ENCODE data around the gene FAM227A. TPM values are rescaled to one million over a fixed set of nuclear protein-coding genes. Genes with fewer than 3 reads are reported as not detected.
"Not testable (repeated sequence)": the region's sequence is repeated elsewhere in the genome, so short reads cannot be mapped to it uniquely, and the experiment has no call there.

Gene FAM227A
- total and polyA plus RNA-seq, 8 donors, result under 0.01 to 39.1 (median 0.81) TPM

GRCh38 chr22:38653741-38654140 is 2.5 kb downstream of the FAM227A start:
- no peak overlapping the region for H3K27ac ChIP-seq
- DNase-seq, result no peak
- H3K36me3 ChIP-seq, result no peaks in the 10 kb centered on the region
- H3K4me3 ChIP-seq, result no peak overlapping the region
- intact Hi-C loops (cut with DNase I; ENCODE audit: low total_unique reads), result no loop called here
- H3K4me1 ChIP-seq, result peaks cover 12 to 27% (median 25%) of the 10 kb centered on the region in 4 donors
- no peaks in the 10 kb centered on the region for H3K27me3 ChIP-seq
- WGBS, 5 donors, result 96 to 99% (median 98%) methylated on average over 8 of the region's 8 CpGs
- TF ChIP-seq POLR2AphosphoS5 (IDR thresholded peaks at IDR 0.05) (no peak), EP300 (IDR thresholded peaks at IDR 0.05) (no peak), POLR2A (IDR thresholded peaks at IDR 0.05) (no peak), CTCF (IDR thresholded peaks at IDR 0.05) (no peak)
- no peaks in the 10 kb centered on the region for H3K9me3 ChIP-seq

GRCh38 chr22:38652859-38653258 is 3.3 kb downstream of the FAM227A start:
- H3K4me3 ChIP-seq, result no peak overlapping the region
- intact Hi-C loops (cut with DNase I; ENCODE audit: low total_unique reads), result no loop called here
- DNase-seq, result peak in 1 of 2 donors; percentile 52
- no peaks in the 10 kb centered on the region for H3K9me3 ChIP-seq
- H3K36me3 ChIP-seq, result no peaks in the 10 kb centered on the region
- H3K27ac ChIP-seq, result no peak overlapping the region
- TF ChIP-seq POLR2AphosphoS5 (IDR thresholded peaks at IDR 0.05) (no peak), POLR2A (IDR thresholded peaks at IDR 0.05) (no peak), CTCF (IDR thresholded peaks at IDR 0.05) (no peak), EP300 (IDR thresholded peaks at IDR 0.05) (no peak)
- peaks cover 12 to 22% (median 18%) of the 10 kb centered on the region in 4 donors for H3K4me1 ChIP-seq
- no peaks in the 10 kb centered on the region for H3K27me3 ChIP-seq

DNA sequence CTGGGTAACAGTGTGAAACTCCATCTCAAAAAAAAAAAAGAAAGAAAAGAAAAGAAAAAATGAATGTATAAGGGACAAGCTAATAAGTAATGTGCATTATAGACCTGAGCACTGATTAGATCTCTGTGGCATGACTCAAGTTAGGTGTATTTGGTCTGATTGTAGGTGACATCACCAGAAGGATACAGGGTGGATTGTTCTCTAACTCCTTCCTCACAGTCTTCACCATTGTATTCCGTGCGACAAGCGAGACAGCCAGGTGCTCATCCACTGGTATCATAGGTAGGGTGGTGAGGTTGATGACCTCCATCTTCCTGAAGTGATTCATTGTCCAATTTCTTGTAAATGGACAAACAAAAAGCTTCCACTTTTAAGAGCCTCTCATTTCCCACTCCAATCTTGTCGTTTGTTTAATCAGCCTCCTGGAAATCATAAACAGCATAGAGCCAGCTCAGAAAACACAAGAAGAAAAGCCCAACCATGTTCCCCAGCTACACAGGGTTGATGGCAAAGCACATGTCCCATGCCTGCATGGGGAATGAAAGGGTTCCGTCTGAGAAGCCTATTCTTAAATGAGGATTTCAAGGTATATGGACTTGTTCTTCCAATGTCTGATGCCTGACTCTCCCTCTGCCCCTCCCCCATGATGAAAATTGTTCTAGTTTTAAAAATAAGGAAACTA is 6.2 kb downstream of the FAM227A start:
- intact Hi-C loops (cut with DNase I; ENCODE audit: low total_unique reads), result no loop called here
- H3K4me3 ChIP-seq, result no peak overlapping the region
- WGBS, 5 donors, result 71 to 83% (median 75%) methylated on average over 5 of the region's 5 CpGs
- H3K4me1 ChIP-seq, result no peaks in the 10 kb centered on the region
- no peaks in the 10 kb centered on the region for H3K36me3 ChIP-seq
- no peaks in the 10 kb centered on the region for H3K27me3 ChIP-seq
- DNase-seq, result no peak
- no peak overlapping the region for H3K27ac ChIP-seq
- H3K9me3 ChIP-seq, result no peaks in the 10 kb centered on the region
- TF ChIP-seq POLR2A (IDR thresholded peaks at IDR 0.05) (no peak), POLR2AphosphoS5 (IDR thresholded peaks at IDR 0.05) (no peak), CTCF (IDR thresholded peaks at IDR 0.05) (no peak), EP300 (IDR thresholded peaks at IDR 0.05) (no peak)

- H3K4me1 ChIP-seq, result no peaks in the 10 kb centered on the region
- H3K27ac ChIP-seq, result no peak overlapping the region
- no peak for DNase-seq
- intact Hi-C loops (cut with DNase I; ENCODE audit: low total_unique reads), result no loop called here
- no peak overlapping the region for H3K4me3 ChIP-seq
- no peaks in the 10 kb centered on the region for H3K9me3 ChIP-seq
- H3K27me3 ChIP-seq, result no peaks in the 10 kb centered on the region
- no peak for TF ChIP-seq EP300 (IDR thresholded peaks at IDR 0.05)
- TF ChIP-seq POLR2AphosphoS5 (IDR thresholded peaks at IDR 0.05), result no peak
- no peak for TF ChIP-seq POLR2A (IDR thresholded peaks at IDR 0.05)
- TF ChIP-seq CTCF (IDR thresholded peaks at IDR 0.05), result no peak
- no peaks in the 10 kb centered on the region for H3K36me3 ChIP-seq
- 88 to 93% (median 93%) methylated on average over 6 of the region's 6 CpGs for WGBS, 5 donors
Measured at GRCh38 chr22:38645430-38645829, 10.8 kb downstream of the FAM227A start.

DNA sequence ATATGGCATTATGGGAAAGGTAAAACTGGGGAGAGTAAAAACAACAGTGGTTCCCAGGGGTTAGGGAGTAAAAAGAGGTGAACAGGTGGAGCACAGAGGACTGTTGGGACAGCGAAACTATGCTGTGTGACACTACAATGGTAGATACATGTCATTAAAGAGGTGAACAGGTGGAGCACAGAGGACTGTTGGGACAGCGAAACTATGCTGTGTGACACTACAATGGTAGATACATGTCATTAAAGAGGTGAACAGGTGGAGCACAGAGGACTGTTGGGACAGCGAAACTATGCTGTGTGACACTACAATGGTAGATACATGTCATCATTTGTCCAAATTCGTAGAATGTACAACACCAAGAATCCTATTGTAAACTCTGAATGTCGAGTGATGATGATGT is 11.9 kb downstream of the FAM227A start:
- intact Hi-C loops (cut with DNase I; ENCODE audit: low total_unique reads), result not testable (repeated sequence)
- 81 to 96% (median 92%) methylated on average over 4 to 5 of the region's 5 CpGs for WGBS, 5 donors

More for the DNA sequence above, 11.9 kb downstream of the FAM227A start:
- not testable (repeated sequence) for H3K9me3 ChIP-seq, H3K4me1 ChIP-seq, H3K4me3 ChIP-seq, H3K27ac ChIP-seq, H3K27me3 ChIP-seq, DNase-seq, H3K36me3 ChIP-seq

Measured in stomach (tissue), 9 donors.